ENCODE results near the gene WDR41.
"Not testable (repeated sequence)": the region's sequence is repeated elsewhere in the genome, so short reads cannot be mapped to it uniquely, and the experiment has no call there.

Gene WDR41, protein sequence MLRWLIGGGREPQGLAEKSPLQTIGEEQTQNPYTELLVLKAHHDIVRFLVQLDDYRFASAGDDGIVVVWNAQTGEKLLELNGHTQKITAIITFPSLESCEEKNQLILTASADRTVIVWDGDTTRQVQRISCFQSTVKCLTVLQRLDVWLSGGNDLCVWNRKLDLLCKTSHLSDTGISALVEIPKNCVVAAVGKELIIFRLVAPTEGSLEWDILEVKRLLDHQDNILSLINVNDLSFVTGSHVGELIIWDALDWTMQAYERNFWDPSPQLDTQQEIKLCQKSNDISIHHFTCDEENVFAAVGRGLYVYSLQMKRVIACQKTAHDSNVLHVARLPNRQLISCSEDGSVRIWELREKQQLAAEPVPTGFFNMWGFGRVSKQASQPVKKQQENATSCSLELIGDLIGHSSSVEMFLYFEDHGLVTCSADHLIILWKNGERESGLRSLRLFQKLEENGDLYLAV

DNA sequence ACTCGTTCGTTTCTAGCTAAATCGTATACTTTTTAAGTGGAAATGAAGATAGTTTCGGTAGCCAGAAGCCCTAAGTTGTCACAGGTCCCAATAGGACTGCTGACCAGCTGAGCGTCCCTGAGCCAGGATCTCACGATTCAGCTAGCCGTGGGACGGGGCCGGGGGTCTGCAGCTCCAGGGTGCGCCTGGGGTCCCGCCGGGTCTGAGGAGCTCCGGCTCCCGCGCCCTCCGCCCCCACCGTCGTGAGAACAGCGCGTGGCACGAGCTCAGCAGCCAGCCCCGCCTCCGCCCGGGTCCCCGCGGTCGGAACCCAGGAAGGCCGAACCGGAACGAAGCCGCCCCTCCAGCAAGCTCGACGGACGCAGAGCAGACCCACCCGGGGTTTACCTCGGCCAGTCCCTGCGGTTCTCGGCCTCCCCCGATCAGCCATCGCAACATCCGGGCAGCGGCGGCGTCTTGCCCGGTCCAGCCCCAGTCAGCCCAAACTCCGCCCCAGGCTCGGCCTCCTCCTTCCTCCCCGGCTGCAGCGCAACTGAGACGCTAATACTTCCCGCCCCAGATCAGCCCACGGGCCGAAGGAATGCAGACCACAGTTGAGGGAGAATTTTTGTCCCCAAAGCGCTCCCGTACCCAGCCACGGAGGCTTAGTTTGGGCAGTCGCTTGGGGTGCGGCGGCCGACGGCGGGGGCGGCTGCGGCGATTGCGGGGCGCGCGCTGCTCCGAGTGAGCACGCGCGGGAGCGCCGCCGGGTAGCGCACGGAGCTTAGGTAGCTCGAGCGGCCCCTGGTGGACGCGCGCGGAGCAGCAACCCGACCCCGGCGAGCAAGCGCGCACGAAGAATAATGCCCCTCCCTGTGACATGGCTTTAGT lies at the start of gene WDR41:
TSS of gene WDR41 (minus strand) at position 534 of the 870 bp plus-strand sequence. CDS start at position 438, 96 bp downstream.
- peak; percentile 59 for DNase-seq

DNA sequence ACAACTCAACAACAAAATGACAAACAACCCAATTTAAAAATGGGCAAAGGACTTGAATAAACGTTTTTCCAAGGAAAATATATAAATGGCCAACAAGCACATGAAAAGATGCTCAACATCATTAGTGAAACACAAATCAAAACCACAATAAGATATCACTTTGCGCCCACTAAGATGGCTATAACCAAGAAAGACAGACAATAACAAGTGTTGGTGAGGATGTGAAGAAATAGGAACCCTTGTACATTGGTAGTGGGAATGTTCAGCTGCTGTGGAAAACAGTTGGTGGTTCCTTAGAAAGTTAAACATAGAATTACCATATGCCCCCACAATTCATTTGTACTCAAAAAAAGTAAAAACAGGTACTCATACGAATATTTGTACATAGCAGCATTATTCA lies 39.2 kb upstream of the WDR41 start:
- DNase-seq, result no peak

DNA sequence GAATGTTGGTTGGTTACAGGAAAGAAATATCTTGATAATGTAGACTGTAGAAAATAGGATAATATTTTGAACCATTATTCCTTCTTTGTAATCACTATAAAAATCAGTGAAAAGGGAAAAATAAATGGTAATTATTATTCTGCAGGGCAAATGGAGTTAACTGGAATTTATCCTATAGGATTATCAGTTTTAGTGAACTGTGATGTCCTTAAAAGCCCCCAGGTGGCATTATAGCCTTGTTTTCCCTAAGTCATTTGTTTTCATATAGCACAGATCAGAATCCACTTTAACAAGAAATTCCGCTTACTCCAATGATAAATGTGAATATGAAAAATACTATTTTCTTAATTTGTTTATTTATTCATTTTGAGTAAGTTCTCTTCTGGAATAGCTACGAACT lies 26.2 kb upstream of the WDR41 start:
- DNase-seq, result no peak

DNA sequence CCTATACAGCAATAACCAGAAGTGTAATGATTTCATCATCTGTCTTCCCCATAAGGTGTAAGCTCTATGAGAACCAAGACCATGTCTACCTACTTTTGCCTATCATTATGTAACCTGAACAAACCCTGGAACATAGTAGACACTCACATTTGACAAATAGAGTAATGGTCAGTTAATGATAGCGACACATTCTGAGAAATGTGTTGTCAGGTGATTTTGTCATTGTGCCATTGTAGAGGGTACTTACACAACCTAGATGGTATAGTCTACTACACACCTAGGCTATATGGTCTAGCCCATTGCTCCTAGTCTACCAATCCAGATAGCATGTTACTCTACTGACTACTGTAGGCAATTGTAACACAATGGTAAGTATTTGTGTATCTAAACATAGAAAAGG lies 22.3 kb upstream of the WDR41 start:
- DNase-seq, result no peak

DNA sequence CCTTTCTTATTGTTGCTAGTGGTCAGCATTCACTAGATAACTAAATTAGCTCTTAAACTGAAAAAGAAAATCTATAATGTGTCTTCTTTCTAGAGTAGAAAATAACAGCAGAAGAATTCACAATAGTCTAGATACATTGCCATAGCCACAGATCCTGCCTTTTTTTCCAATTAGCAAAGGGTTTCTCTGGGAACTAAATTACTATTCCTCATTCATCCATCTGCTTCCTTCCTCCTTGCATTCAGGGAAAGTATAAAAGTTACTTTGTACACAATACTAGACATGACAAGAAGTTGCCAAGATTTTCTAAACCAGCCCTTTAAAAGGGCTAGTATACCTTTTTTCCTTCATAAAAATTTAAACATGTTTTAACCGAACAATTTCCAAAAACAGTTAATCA lies 21.2 kb upstream of the WDR41 start:
- DNase-seq, result no peak

DNA sequence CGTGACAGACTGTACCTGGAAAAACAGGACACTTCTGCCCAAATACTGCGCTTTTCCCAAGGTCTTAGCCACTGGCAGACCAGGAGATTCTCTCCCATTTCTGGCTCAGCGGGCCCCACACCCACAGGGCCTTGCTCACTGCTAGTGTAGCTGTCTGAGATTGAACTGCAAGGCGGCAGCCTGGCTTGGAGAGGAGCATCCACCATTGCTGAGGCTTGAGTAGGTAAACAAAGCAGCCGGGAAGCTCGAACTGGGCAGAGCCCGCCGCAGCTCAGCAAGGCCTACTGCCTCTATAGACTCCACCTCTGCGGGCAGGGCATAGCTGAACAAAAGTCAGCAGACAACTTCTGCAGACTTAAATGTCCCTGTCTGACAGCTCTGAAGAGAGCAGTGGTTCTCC lies 9.0 kb upstream of the WDR41 start:
- not testable (repeated sequence) for DNase-seq

DNA sequence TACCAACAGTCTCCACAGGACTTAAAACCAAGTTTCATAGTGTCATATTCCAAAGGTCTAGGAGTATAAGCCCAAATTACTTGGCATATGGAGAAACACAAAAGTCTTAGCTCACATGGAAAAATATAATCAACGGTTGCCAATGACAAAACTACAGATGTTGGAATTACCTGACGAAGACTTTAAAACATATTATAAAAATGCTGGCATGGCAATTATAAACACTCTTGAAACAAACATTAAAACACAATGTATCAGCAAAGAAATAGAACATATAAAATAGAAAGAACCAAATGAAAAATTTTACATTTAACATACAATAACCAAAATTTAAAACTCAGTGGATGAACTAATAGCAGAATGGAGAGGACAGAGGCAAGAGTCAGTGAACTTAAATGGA lies 7.9 kb upstream of the WDR41 start:
- DNase-seq, result no peak

DNA sequence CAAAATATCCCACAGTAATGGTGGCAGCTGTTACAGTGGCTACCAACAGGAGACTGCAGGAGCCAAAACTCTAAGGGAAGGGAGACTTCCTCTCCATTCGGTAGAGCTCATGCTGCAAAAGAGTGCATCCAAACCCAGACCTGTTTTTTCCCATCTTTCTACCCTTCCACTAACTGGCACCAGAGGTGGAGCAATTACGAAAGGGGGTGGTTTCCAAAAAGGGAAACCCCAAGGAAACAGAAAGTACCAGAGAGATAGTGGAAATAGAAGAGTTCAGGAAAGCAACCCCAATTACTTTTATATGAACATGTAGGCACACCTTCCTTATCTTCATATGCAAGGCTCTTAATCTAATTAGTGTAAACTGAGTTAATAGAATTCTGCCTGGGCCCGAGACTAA lies 7.3 kb upstream of the WDR41 start:
- DNase-seq, result no peak

DNA sequence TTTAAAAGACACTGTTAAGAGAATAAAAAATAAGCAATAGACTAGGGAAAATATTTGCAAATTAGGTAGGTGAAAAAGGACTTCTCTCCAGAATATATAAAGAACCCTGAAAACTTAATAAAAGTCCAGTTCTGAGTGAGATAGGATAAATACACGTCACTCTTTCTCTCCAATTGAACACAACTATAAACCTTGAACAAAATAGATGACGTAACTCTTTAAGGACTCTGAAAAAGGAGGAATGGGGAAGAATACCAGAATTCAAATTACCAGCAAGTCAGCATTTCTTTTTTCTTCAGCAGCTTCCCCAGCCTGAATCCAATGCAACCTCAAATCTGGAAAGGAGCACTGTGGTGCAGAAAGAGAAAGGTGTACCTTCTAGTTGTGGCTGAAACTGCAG lies 6.8 kb upstream of the WDR41 start:
- DNase-seq, result no peak

DNA sequence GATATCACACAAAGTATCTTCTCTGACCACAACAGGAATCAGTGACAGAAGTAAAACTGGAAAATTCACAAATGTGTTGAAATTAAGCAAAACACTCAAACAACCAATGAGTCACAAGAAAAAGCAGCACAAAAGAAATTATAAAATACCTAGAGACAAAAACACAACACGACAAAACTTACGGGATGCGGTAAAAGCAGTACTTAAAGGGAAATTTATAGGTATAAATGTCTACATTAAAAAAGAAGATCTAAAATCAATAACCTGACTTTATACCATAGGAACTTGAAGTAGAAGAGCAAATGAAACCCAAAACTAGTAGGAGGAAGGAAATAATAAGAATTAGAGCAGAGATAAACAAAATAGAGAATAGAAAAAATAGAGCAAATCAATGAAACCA lies 2.8 kb upstream of the WDR41 start:
- DNase-seq, result no peak

DNA sequence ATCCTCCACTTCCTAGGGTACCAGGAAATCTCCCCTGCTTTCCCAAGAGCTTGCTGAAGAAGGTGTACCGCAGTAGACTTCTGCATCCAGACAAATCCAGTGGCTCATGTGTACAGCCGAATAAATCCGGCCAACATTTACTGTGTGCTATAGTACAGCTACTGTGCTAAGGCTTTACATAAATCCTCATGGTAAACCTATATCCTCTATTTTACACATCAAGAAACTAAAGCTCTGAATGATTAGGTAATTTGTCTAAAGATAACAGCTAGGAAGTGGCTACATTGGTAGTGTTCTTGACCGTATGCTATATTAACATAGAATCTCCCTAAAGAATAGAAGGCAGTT lies 511 bp upstream of the WDR41 start:
- DNase-seq, result no peak

DNA sequence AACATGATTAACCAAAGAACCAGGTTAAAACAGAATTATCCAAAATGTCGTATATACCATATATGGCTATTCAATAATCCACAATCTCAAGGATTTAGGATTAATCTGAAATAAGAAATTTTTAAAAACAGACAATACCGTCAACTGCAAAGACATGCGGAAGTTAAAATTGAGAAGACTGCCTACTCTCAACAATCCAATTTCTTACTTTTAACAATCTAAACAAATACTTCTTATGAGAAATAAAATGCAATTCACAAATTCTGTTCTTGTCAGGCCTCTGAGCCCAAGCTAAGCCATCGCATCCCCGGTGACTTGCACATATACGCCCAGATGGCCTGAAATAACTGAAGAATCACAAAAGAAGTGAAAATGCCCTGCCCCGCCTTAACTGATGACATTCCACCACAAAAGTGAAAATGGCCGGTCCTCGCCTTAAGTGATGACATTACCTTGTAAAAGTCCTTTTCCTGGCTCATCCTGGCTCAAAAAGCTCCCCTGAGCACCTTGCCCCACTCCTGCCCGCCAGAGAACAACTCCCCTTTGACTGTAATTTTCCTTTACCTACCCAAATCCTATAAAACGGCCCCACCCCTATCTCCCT lies 1.3 kb downstream of the WDR41 start:
- not testable (repeated sequence) for DNase-seq

DNA sequence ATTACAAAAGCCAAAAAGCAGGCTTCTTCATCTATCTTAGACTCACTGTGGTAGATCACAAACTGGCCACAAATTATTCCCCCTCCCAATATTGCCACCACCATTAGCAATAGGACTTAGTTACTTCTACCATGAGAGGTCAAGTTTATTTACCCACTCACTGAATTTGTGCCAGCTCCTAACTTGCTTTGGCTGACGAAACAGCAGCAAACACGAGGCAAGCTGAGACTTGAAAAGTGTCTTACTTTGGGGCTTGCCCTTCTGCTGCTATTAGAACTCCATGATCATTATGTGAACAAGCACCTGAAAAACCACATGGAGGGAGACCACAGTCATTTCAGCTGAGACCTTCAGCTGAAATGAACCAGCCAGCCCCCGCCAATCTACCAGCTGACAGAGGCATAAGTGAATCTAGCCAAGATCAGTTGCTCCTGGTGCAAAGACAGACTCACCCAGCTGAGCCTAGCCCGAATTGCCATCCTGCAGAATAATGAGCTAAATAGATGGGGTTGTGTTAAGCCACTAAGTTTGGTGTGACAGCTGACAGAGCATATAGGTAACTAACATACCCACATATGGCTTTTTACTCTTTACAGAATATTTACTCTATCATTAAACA lies 5.7 kb downstream of the WDR41 start:
- peak; percentile 11 for DNase-seq

DNA sequence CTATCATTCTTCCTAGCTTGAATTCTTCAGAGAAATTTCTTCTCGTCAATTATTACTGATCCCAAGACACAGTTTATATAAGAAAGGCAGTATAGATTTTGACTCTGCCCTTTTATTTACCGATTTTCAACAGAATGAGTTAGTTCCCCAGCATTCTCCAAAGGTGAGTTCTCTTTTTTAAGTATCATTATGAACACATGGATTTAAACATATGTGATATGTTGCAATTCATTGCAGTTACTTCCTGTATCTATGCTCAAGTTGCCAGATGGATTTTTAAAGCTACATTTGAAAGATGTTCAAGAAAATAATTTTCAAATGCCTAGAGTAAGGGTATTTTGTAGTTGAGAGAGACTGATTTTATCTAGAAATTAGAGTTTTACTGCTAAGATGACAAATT lies 8.4 kb downstream of the WDR41 start:
- no peak for DNase-seq

DNA sequence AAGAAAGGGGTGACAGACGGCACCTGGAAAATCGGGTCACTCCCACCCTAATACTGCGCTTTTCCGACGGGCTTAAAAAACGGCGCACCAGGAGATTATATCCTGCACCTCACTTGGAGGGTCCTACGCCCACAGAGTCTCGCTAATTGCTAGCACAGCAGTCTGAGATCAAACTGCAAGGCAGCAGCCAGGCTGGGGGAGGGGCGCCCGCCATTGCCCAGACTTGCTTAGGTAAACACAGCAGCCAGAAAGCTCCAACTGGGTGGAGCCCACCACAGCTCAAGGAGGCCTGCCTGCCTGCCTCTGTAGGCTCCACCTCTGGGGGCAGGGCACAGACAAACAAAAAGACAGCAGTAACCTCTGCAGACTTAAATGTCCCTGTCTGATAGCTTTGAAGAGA lies 17.1 kb downstream of the WDR41 start:
- DNase-seq, result not testable (repeated sequence)

DNA sequence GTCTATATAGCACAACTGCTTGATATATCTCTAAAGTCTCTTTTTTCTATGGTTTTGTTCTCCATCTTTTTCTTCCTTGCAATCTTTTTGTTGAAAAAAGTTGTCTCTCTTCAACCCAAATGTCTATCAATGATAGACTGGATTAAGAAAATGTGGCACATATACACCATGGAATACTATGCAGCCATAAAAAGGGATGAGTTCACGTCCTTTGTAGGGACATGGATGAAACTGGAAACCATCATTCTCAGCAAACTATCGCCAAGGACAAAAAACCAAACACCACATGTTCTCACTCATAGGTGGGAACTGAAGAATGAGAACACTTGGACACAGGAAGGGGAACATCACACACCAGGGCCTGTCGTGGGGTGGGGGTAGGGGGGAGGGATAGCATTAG lies 23.2 kb downstream of the WDR41 start:
- DNase-seq, result not testable (repeated sequence)

DNA sequence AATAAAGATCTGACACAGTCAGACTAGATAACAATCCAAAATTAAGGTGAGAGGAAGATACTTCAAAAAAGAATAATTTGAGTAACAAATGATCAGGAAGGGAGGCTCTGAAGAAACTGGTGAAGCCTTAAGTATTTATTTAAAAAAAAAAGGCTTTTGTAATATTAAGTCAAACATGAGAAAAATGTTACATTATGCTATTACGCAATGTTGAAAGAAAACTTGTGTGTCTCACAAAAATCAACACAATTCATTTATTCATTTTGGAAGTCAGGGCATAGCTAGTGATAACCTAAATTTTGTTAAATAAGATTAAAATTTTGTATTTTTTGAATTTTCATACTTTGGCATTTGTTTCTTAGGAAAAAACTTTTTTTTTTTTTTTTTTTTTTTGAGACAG lies 28.2 kb downstream of the WDR41 start:
- DNase-seq, result no peak

DNA sequence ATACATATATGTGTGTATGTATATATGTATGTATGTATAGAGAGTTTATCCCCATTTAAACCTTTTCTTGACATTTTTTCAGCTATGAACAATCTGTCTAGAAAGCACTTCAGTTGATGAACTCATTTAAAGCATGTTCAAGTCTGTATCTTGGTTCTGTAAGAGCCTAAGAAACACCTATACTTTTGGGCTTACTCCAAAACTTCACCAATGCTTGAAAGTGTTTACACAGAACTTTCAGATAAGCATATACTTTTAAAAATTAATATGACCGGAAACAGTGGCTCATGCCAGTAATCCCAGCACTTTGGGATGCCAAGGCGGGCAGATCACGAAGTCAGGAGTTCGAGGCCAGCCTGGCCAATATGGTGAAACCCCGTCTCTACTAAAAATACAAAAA lies 30.8 kb downstream of the WDR41 start:
- DNase-seq, result no peak

DNA sequence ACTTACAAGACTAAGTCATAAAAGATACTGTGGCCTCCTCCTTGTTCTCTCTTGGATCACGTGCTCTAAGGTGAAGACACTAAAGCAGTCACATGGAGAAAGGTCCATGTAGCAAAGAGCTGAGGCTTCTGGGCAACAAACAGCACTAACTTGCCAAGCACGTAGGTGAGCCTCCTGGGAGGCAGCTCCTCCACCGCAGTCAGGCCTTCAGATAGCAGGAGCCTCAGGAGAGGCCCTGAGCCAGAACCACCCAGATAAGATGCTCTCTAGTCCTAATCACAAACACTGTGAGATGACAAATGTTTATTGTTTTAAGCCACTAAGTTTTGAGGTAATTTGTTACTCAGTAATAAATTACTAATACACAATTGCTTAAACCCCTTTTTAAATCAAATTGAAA lies 38.0 kb downstream of the WDR41 start:
- no peak for DNase-seq

DNA sequence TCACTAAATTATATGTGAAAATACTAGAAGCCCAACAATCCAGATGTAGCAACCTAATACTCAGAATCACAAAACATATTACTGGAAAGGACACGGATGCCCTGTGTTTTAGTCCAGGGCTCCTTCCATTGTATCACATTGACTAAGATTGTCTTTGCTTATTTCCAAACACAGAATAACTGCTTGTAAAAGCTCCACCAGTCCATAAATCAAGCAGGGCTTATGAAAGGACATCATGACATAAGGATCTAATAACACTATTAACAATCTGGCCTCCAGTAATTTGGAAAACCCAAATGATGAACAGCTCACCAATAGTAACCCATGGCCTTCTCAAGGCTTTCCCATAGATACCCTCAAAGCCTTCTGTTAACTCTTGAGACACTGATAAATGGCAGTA lies 39.8 kb downstream of the WDR41 start:
- DNase-seq, result no peak

DNA sequence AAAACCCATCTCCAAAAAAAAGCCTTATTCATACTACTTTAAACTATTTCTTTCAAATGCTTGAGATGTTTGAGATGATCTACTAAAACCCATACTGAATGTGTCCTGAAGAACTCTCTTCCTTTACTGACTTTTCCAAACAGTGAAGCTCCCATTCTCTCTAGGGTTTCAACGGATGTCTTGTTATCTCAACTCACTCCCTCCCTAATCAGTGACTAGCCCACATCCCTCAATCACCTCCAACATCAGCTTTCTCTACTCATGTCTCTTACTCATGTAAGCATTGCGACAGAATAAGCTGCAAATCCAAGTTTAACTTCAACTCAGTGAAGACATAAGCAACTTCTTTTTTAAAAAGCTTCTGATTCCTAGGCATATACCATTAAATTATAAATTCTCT lies 42.1 kb downstream of the WDR41 start:
- DNase-seq, result no peak

DNA sequence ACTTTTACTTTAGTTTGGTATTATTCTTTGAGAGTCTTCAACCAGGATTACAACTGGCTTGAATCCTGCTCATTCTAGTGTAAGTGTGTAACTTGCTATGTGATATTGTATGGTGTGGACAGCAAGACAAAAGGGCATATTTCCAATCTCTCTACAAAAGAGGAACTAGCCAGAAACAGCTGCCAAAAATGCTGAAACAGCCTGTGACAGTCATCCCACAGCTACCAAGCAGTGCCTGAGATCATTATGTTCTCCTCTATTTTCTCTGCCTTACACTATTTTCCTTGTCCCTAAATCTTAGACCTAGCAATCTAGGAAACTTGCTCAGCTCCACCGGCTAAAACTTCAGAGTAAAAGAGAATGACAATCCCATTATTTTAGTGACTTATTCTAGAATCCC lies 42.8 kb downstream of the WDR41 start:
- no peak for DNase-seq

DNA sequence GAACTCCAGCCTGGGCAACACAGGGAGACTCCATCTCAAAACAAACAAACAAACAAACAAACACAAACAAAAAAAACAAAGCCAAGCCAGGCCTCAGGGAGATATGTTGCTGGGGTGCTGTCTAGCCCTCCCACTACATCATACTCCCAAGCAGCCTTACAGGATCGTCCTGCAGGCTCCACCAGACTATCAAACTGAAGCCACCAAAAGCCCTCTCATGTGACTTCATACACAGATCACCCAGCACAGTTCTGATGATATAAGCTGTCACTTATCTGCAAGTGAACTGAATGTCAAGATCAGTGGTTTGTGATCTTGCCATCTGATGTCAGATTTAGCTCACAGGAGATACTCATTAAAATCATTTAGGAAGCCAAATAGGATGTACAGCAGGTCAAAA lies 43.3 kb downstream of the WDR41 start:
- no peak for DNase-seq

Data from NCI-H2171 (cell line).